Pericardium fibroblast (primary cell): Measurements from ENCODE around the gene PLCB4. TPM values are rescaled to one million over a fixed set of nuclear protein-coding genes. Genes with fewer than 3 reads are reported as not detected.

Experiments used
- total RNA-seq: library from RNA; depleted of rRNA; stranded (reverse); fragments of >200 nt; gene quantifications from 2 replicates; pipeline ENCODE4 v1.2.3, GENCODE V29; 2015

PLCB4 gene
- total RNA-seq, result 0.23 and 0.26 TPM in 2 replicates

GRCh38 chr20:9068841-9069663, at the start of gene PLCB4:
Gene PLCB4 (plus strand): TSS chr20:9069087. CDS start chr20:9307815, 238,728 bp downstream.

GRCh38 chr20:9514461-9515213, 445.8 kb downstream of the PLCB4 start, which contains the start of gene LAMP5:
Gene LAMP5 (plus strand): TSS chr20:9514590. CDS start chr20:9514853, 263 bp downstream.

